Stimulated activated CD4-positive, alpha-beta T cell treated with anti-CD3 and anti-CD28 coated beads, Interleukin-1b, Interleukin-23, amount 100 ng/mL, for 48 hours (primary cell): Measurements from ENCODE around the gene CROCC2.

Experiments used
- DNase-seq: peaks from one replicate; pipeline ENCODE4 v3.0.0-alpha.2; 2020

Gene CROCC2

GRCh38 chr2:240959941-240960308 lies 53.8 kb downstream of the CROCC2 start:
- no peak for DNase-seq

- no peak for DNase-seq
Measured at GRCh38 chr2:240960309-240960970, 54.3 kb downstream of the CROCC2 start.

GRCh38 chr2:240960971-240961876 lies 55.1 kb downstream of the CROCC2 start:
- DNase-seq = no peak

GRCh38 chr2:240961910-240962299 lies 55.8 kb downstream of the CROCC2 start:
- DNase-seq = no peak

- DNase-seq = no peak
Measured at GRCh38 chr2:240962300-240963064, 56.3 kb downstream of the CROCC2 start.

- no peak for DNase-seq
Measured at GRCh38 chr2:240963065-240963867, 57.1 kb downstream of the CROCC2 start.

- DNase-seq = no peak
Measured at GRCh38 chr2:240963868-240964703, 58.0 kb downstream of the CROCC2 start.

- DNase-seq = no peak
Measured at GRCh38 chr2:240964704-240965295, 58.7 kb downstream of the CROCC2 start.

- no peak for DNase-seq
Measured at GRCh38 chr2:240965296-240965904, 59.3 kb downstream of the CROCC2 start.

GRCh38 chr2:240965905-240966456 lies 59.8 kb downstream of the CROCC2 start:
- DNase-seq = no peak

- DNase-seq = no peak
Measured at GRCh38 chr2:240966457-240966905, 60.3 kb downstream of the CROCC2 start.

- no peak for DNase-seq
Measured at GRCh38 chr2:240966906-240967680, 61.0 kb downstream of the CROCC2 start.

GRCh38 chr2:240967681-240968621 lies 61.8 kb downstream of the CROCC2 start:
- no peak for DNase-seq

- no peak for DNase-seq
Measured at GRCh38 chr2:240968731-240969624, 62.8 kb downstream of the CROCC2 start.

GRCh38 chr2:240970104-240970503 lies 64.0 kb downstream of the CROCC2 start:
- DNase-seq = no peak

GRCh38 chr2:240970816-240971215 lies 64.7 kb downstream of the CROCC2 start:
- no peak for DNase-seq

- DNase-seq = no peak
Measured at GRCh38 chr2:240972201-240972600, 66.1 kb downstream of the CROCC2 start.
